ENCODE measurements around the gene ARMH3.

DNA sequence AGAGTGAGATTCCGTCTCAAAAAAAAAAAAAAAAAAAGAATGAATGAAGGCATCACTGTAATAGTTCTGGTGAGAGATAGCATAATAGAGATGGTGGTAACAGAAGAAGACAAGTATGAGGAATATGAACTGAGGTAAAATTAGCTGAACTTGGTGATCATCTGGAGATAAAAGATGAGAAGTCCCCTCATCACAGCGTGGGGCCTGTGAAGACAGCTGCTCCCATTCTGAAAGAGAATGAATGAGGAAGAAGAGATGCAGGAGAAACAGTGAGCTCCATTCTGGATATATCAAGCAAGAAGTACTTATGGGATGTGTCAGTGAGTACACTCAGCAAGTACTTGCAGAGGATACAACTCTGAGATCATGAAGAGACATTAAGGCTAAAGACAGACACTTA is 28.7 kb downstream of the ARMH3 start:
- TF ChIP-seq, protein P1, sequence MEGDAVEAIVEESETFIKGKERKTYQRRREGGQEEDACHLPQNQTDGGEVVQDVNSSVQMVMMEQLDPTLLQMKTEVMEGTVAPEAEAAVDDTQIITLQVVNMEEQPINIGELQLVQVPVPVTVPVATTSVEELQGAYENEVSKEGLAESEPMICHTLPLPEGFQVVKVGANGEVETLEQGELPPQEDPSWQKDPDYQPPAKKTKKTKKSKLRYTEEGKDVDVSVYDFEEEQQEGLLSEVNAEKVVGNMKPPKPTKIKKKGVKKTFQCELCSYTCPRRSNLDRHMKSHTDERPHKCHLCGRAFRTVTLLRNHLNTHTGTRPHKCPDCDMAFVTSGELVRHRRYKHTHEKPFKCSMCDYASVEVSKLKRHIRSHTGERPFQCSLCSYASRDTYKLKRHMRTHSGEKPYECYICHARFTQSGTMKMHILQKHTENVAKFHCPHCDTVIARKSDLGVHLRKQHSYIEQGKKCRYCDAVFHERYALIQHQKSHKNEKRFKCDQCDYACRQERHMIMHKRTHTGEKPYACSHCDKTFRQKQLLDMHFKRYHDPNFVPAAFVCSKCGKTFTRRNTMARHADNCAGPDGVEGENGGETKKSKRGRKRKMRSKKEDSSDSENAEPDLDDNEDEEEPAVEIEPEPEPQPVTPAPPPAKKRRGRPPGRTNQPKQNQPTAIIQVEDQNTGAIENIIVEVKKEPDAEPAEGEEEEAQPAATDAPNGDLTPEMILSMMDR (conservative IDR thresholded peaks at IDR 0.05), result no peak
- no peak for TF ChIP-seq ZFX (IDR thresholded peaks at IDR 0.05)

All from C4-2B (cell line).